ENCODE results near the gene FAM228A. TPM values are rescaled to one million over a fixed set of nuclear protein-coding genes. Genes with fewer than 3 reads are reported as not detected.

Gene FAM228A
- polyA plus RNA-seq, 1 of the 3 experiments (the other 2 are of a cell fraction): 0.10 TPM

GRCh38 chr2:24208490-24208889, 33.6 kb downstream of the FAM228A start:
- Histone ChIP-seq H3K27me3 (ENCODE audit: insufficient read depth) (no peaks in the 10 kb centered on the region), H3K4me1 (ENCODE audit: control insufficient read depth in 1 of 2, insufficient read depth in 2 of 2, low read depth in 1 of 2, low read length in 1 of 2) (no peaks in the 10 kb centered on the region), H2AFZ (ENCODE audit: low read depth) (no peak overlapping the region), H3K9ac (no peak overlapping the region), H3F3A (replicated peaks; ENCODE audit: insufficient read depth) (no peaks in the 10 kb centered on the region), H3K4me3 (ENCODE audit: low read depth in 2 of 2, low read length in 1 of 2) (no peak overlapping the region), H3K9me3 (no peaks in the 10 kb centered on the region), H3K4me2 (no peak overlapping the region), H4K20me1 (ENCODE audit: insufficient read depth) (no peaks in the 10 kb centered on the region), H3K27ac (ENCODE audit: low read depth in 2 of 2, low read length in 1 of 2) (no peak overlapping the region), H3K79me2 (ENCODE audit: insufficient read depth) (no peaks in the 10 kb centered on the region), H3K36me3 (replicated peaks in 1 of 2; ENCODE audit: control insufficient read depth in 1 of 2, insufficient read depth in 2 of 2, low read length in 1 of 2) (peaks cover 1 to 42% of the 10 kb centered on the region in 2 experiments), H3K9me2 (no peaks in the 10 kb centered on the region)
- POLR2A ChIA-PET: no interaction called here
- CTCF ChIA-PET: interaction anchor here (1.2 kb wide), 1 partner anchor 33 kb away, joined by 3 read pairs; the partner anchor contains the start of gene FAM228A
- 93% methylated on average over 16 of the region's 16 CpGs for WGBS (ENCODE audit: low lambda C conversion rate)
- TF ChIP-seq SMC3 (IDR thresholded peaks at IDR 0.05; ENCODE audit: low read depth, low read length) (no peak), RXRA (IDR thresholded peaks at IDR 0.05; ENCODE audit: borderline replicate concordance, low read depth) (no peak), NFIC (IDR thresholded peaks at IDR 0.05; ENCODE audit: borderline replicate concordance) (no peak), MEF2A (IDR thresholded peaks at IDR 0.05; ENCODE audit: borderline replicate concordance, low read depth) (no peak), GATA2 (CRISPR knock-in tag; IDR thresholded peaks at IDR 0.05) (no peak), EZH2phosphoT487 (IDR thresholded peaks at IDR 0.05; ENCODE audit: borderline replicate concordance, low read depth) (no peak), SIN3A (IDR thresholded peaks at IDR 0.05; ENCODE audit: borderline replicate concordance, low read depth, low read length) (no peak), FOXJ3 (CRISPR knock-in tag; IDR thresholded peaks at IDR 0.05) (no peak), PBX3 (IDR thresholded peaks at IDR 0.05) (no peak), GABPA (IDR thresholded peaks at IDR 0.05; ENCODE audit: low read depth) (no peak), FOXM1 (IDR thresholded peaks at IDR 0.05; ENCODE audit: low read depth) (no peak), FOSL2 (IDR thresholded peaks at IDR 0.05; ENCODE audit: borderline replicate concordance, low read depth) (no peak), CHD2 (IDR thresholded peaks at IDR 0.05; ENCODE audit: low read length, partially characterized antibody) (no peak), ELF1 (IDR thresholded peaks at IDR 0.05) (no peak)
- TF ChIP-seq, protein P1, sequence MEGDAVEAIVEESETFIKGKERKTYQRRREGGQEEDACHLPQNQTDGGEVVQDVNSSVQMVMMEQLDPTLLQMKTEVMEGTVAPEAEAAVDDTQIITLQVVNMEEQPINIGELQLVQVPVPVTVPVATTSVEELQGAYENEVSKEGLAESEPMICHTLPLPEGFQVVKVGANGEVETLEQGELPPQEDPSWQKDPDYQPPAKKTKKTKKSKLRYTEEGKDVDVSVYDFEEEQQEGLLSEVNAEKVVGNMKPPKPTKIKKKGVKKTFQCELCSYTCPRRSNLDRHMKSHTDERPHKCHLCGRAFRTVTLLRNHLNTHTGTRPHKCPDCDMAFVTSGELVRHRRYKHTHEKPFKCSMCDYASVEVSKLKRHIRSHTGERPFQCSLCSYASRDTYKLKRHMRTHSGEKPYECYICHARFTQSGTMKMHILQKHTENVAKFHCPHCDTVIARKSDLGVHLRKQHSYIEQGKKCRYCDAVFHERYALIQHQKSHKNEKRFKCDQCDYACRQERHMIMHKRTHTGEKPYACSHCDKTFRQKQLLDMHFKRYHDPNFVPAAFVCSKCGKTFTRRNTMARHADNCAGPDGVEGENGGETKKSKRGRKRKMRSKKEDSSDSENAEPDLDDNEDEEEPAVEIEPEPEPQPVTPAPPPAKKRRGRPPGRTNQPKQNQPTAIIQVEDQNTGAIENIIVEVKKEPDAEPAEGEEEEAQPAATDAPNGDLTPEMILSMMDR (IDR thresholded peaks at IDR 0.05): no peak
- TF ChIP-seq, protein P2, sequence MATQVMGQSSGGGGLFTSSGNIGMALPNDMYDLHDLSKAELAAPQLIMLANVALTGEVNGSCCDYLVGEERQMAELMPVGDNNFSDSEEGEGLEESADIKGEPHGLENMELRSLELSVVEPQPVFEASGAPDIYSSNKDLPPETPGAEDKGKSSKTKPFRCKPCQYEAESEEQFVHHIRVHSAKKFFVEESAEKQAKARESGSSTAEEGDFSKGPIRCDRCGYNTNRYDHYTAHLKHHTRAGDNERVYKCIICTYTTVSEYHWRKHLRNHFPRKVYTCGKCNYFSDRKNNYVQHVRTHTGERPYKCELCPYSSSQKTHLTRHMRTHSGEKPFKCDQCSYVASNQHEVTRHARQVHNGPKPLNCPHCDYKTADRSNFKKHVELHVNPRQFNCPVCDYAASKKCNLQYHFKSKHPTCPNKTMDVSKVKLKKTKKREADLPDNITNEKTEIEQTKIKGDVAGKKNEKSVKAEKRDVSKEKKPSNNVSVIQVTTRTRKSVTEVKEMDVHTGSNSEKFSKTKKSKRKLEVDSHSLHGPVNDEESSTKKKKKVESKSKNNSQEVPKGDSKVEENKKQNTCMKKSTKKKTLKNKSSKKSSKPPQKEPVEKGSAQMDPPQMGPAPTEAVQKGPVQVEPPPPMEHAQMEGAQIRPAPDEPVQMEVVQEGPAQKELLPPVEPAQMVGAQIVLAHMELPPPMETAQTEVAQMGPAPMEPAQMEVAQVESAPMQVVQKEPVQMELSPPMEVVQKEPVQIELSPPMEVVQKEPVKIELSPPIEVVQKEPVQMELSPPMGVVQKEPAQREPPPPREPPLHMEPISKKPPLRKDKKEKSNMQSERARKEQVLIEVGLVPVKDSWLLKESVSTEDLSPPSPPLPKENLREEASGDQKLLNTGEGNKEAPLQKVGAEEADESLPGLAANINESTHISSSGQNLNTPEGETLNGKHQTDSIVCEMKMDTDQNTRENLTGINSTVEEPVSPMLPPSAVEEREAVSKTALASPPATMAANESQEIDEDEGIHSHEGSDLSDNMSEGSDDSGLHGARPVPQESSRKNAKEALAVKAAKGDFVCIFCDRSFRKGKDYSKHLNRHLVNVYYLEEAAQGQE (IDR thresholded peaks at IDR 0.05; ENCODE audit: low read depth, low read length): no peak
- TF ChIP-seq, protein P3, sequence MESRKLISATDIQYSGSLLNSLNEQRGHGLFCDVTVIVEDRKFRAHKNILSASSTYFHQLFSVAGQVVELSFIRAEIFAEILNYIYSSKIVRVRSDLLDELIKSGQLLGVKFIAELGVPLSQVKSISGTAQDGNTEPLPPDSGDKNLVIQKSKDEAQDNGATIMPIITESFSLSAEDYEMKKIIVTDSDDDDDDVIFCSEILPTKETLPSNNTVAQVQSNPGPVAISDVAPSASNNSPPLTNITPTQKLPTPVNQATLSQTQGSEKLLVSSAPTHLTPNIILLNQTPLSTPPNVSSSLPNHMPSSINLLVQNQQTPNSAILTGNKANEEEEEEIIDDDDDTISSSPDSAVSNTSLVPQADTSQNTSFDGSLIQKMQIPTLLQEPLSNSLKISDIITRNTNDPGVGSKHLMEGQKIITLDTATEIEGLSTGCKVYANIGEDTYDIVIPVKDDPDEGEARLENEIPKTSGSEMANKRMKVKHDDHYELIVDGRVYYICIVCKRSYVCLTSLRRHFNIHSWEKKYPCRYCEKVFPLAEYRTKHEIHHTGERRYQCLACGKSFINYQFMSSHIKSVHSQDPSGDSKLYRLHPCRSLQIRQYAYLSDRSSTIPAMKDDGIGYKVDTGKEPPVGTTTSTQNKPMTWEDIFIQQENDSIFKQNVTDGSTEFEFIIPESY (IDR thresholded peaks at IDR 0.05; ENCODE audit: borderline replicate concordance, low read depth): no peak
- TF ChIP-seq, protein P4, sequence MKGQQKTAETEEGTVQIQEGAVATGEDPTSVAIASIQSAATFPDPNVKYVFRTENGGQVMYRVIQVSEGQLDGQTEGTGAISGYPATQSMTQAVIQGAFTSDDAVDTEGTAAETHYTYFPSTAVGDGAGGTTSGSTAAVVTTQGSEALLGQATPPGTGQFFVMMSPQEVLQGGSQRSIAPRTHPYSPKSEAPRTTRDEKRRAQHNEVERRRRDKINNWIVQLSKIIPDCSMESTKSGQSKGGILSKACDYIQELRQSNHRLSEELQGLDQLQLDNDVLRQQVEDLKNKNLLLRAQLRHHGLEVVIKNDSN (IDR thresholded peaks at IDR 0.05; ENCODE audit: borderline replicate concordance, low read depth): no peak
- DNase-seq: no peak

Data from SK-N-SH (cell line).